NCI-H1092 treated with DMSO at 0.1 percent for 48 hours (cell line): ENCODE measurements around the gene EPRS1.
"Not testable (repeated sequence)": the region's sequence is repeated elsewhere in the genome, so short reads cannot be mapped to it uniquely, and the experiment has no call there.

Source experiments
- DNase-seq: peaks from one replicate; lab custom pipeline; 2025; lab: John Stamatoyannopoulos, UW

The EPRS1 gene

GRCh38 chr1:220046052-220046930 lies at the start of gene EPRS1:
EPRS1 (minus strand) TSS chr1:220046505; CDS start chr1:220046388, 117 bp downstream.
- DNase-seq: peak; percentile 98

- peak; percentile 90 for DNase-seq
These were observed 48.0 kb upstream of the EPRS1 start, which contains the start of gene IARS2 for GRCh38 chr1:220094016-220094911. IARS2 (plus strand) TSS chr1:220094132; CDS start chr1:220094217, 85 bp downstream.

DNA sequence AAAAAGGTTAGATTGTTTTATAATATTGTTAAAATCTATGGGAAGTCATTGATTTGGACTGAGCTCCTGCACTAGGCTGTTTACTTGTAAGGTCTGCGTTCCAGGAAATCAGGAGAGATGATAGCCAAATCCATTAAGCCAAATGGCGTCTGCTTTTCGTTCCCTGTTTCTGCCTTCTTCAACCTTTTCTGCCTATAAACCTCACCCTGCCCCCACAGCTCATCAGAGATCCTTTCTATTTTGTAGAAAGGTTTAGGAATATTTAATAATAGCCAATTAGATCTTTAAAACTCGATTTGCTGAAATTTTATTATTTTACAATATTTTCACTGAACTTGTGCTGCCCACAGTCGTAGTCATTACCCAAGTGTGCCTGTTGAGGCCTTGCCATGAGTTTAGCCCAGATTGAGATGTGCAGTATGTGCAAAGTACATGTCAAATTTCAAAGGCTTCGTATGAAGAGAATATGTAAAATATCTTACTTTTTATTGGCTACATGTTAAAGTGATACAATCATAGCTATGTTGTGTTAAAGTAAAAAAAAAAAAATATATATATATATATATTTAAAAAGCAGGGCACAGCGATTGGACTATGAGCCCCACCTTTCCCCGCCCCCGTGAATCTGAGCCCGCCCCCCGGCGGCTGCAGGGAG lies 47.2 kb upstream of the EPRS1 start:
- no peak for DNase-seq

- no peak for DNase-seq
These were observed 46.4 kb upstream of the EPRS1 start for GRCh38 chr1:220092694-220093093.

GRCh38 chr1:220089650-220090556 lies 43.6 kb upstream of the EPRS1 start, which contains the start of gene BPNT1:
BPNT1 (minus strand) TSS chr1:220089788; CDS start chr1:220079846, 9,942 bp downstream.
- peak; percentile 99 for DNase-seq

- DNase-seq: not testable (repeated sequence)
These were observed 40.0 kb upstream of the EPRS1 start for GRCh38 chr1:220086261-220086686.

DNA sequence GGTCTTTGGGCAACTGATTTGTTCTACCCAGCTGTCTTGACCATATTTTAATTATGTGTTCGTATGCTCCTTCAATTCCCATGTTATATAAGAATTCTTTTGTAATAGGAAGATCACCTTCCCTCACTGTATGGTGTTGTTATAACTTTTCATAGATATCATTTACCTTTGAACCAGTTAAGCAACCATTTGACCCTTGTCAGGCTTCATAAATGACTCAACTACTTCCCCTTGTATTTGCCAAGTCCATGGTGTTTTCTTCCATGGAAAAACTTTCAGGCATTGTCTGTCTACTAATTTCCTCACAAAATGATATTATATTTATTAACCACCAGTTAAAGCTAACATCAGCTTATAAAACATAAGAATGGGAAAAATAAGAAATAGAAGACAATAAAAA lies 38.2 kb upstream of the EPRS1 start:
- no peak for DNase-seq

DNA sequence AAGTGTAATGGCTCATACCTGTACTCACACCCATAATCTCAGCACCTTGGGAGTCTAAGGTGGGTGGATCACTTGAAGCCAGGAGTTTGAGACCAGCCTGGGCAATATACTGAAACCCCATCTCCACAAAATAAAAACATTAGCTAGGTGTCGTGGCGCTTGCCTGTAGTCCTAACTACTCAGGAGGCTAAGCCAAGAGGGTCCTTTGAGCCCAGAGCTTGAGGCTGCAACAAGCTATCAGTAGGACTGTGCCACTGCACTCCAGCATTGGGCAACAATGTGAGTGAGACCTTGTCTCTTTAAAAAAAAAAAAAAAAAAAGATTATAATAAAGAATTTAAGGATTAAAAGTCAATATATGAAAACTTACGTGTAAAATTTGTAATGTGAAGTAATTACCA lies 31.6 kb upstream of the EPRS1 start:
- DNase-seq: no peak

- no peak for DNase-seq
These were observed 30.8 kb upstream of the EPRS1 start for GRCh38 chr1:220076861-220077762.

DNA sequence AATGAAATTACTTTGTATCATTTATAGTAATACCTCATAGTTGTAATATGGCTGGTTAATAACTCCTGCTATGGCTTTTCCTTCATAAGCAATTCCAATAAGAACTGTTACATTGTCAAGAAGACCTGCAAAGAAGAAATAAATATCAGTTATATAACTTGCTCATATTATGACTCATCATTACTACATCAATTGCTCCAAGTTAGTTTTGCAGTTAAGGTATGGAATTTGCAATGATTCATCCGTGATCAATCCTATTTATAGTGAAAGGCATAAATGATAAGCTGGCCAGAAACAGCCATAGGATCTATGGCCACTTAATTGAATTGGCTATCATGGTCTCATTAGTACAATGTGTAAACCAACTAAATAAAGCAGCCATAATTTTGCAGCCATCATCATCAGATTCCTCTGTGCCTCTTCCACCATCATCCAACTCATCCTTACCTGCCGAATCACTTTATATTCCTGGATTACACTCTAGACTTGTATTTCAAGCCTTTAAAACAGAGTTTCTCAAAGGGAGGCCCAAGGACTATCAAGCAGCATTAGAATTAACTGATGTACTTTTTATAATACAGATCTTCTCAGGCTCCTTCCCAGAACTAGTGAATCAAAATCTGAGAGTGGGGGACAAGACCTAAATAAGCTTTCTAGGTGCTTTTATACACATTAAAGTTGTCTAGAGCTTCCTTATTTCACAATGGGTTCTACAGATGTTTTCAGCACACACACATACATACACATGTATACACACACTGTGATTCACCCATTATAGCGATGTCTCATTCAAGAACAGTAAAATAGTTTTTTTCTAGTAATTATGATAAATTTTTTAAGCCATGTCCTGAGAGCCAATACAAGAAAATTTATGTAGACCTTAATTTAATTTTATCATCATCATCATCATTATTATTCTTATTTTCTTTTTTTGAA lies 21.2 kb upstream of the EPRS1 start:
- no peak for DNase-seq

GRCh38 chr1:220062629-220063028 lies 16.3 kb upstream of the EPRS1 start:
- no peak for DNase-seq

- DNase-seq: no peak
These were observed 14.6 kb upstream of the EPRS1 start for GRCh38 chr1:220060876-220061275.

GRCh38 chr1:220056374-220056773 lies 10.1 kb upstream of the EPRS1 start:
- DNase-seq: no peak

DNA sequence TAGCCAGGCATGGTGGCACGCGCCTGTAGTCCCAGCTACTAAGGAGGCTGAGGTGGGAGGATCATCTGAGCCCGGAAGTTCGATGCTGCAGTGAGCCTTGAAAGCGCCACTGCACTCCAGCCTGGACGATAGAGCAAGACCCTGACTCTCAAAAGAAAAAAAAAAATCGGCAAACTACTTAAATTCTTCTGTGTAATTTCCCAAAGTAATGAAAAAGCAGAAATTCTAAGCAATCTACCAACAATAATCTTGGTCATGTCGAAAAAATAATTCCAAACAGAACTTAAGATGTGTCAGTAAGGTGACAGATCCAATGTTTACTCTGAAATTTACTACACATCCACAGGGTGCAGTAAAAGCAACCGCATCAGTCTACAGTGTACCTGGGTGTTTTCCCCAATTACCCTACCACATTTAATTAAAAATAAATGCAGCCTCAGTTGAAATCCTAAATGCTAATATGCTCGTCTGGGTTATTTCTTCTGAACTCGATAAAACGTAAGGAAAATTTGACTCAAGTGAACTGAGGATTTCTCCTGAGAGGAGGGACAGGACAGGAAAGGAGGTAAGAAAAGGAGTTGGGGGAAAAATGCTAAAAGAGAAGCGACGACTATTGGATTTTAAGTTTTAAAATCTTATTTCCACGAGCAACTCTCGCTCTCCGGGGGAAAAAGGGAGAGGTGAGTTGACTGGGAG lies 801 bp downstream of the EPRS1 start:
- no peak for DNase-seq

DNA sequence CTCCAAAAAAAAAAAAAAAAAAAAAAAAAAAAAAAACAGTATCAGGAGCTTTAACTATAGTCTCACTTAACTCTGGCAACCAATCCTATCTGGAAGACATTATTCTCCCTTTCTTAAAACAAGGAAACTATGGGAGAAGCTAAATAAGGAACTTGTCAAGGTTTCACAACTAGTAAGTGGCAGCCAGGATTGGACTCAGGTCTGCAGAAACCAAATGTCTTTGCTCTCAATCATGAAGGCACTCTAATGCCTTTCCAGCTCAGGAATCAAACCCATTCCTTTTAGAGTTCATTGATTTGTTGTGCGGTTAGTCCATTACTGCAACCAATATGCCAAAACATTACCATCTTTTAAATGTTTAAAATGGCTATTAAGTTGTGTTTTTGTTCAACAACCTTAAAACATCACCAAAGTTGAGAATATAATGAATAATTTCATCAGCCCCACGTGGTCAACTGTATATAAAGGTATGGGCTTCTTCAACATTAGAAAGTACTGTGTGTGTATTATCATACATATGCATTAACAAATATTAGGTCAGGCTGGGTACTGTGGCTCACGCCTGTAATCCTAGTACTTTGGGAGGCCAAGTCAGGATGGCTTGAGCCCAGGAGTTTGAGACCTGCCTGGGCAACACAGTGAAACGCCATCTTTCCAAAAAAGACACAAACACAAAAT lies 1.5 kb downstream of the EPRS1 start:
- DNase-seq: no peak

DNA sequence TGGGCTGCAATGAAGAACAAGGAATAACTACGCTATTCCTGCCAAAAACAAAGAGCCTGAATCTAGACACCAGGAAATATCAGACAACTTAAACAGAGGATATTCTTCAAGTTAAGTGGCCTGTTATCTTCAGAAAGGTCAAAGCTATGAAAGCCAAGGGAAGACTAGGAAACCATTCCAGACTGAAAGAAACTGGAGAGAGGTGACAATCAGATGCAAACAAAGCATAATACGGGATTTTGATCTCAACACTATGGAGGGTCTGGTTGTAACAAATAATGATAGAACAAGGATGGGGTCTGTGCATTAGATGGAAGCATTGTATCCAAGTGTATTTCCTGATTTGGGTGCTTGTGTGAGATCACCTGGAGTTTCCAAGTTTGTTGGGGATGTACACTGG lies 2.7 kb downstream of the EPRS1 start:
- no peak for DNase-seq

- no peak for DNase-seq
These were observed 6.2 kb downstream of the EPRS1 start for GRCh38 chr1:220040028-220040596.
